ENCODE data around the gene CEP192.
"Not testable (repeated sequence)": the region's sequence is repeated elsewhere in the genome, so short reads cannot be mapped to it uniquely, and the experiment has no call there.

The CEP192 gene

GRCh38 chr18:12990123-12990475 lies 1.1 kb upstream of the CEP192 start:
- no peak for DNase-seq (ENCODE audit: low read depth)

DNA sequence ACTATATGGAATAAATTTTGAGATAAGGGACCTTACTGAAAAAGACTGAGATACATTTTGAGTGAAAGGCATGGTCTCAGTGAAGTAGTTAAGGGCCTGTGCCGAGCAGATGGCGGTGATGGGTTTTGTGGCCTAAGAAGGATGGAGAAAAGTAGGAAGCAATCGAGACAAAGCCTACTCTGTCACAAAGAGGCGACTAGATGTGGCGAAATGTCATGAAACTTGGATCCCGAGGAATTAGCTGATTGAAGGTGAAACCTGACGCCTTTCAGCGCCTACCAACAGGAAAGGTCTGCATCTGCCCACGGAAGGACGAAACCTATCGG lies 558 bp upstream of the CEP192 start:
- DNase-seq (ENCODE audit: low read depth), result no peak

DNA sequence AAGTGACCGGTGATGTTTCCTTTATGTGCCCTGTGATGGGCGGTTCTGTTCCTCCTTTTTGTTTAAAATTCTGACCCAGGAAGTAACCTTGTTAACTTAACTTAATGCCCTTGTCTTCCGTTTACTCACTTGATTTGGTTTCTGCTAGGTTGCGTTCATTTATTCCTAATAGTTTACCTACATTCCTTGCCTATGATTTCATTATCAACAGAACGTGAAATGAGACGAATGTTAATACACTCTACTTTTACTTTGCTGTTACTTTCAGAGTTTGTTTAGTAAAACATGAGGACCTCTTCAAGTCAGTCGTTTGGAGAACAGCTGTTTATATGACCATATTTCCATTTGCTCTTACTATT lies 638 bp downstream of the CEP192 start:
- DNase-seq (ENCODE audit: low read depth), result no peak

DNA sequence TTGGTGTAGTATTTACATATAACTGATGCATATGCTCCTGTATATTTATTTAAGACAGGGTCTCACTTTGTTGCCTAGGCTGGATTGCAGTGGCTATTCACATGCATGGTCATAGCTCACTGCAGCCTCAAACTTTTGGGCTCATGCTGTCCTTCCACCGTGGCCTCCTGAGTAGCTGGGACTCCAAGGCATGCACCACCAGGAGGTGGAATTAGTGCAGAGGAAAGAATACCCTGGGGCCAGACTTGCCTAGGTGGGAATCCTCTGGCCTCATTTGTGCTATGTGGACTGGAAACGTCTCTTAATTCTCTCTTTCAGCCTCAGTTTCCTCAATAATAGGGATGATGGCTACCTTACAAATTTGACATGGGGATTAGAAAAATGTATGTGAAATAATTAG lies 2.3 kb downstream of the CEP192 start:
- DNase-seq (ENCODE audit: low read depth), result no peak

- no peak for DNase-seq (ENCODE audit: low read depth)
These were observed 4.3 kb downstream of the CEP192 start for GRCh38 chr18:12995424-12995823.

DNA sequence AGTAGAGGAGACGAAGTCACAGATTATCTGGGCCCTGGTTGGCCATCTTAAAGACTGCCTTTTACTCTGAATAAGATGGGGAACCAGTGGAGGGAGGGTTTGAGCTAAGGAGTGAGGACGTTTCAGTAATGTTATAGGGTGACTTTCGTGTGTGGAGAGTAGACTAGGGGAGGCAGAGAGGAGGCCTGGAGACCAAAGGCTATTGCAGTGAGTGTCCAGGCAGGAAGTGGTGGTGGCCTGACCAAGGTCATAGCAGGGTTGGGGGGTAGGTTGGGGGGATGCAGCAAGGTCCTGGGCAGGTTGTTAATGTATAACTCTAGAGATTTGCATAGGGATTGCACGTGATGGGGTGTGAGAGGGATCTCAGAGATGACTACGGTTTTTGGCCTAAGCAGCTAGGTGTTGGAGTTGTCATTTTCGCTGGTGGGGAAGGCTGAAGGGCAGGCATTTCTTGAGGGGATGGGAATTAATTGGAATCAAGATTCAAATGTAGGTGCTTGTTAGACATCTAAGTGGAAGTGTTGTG lies 4.9 kb downstream of the CEP192 start:
- DNase-seq (ENCODE audit: low read depth), result no peak

GRCh38 chr18:12996661-12997292 lies 5.6 kb downstream of the CEP192 start:
- DNase-seq (ENCODE audit: low read depth), result no peak

DNA sequence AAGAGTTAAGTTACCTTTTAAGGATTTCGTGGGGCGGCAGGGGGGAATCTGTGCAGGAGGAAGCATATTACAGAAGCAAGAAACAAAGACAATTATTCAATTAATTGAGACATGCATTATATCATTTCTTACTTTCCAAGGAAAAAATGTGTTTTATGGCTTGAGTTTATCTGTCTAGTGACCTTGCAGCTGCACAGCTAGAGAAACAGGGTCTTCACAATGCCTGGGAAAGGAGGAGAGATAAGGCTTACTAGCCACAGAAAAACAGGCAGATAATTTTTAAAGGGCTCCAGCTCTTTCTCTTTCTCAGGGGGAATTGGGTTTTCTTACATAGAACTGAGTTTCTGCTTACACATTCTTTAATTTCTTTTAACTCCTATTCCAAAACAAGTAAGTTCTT lies 6.2 kb downstream of the CEP192 start:
- DNase-seq (ENCODE audit: low read depth), result not testable (repeated sequence)

- no peak for DNase-seq (ENCODE audit: low read depth)
These were observed 7.3 kb downstream of the CEP192 start for GRCh38 chr18:12998332-12999060.

GRCh38 chr18:13003466-13003896 lies 12.3 kb downstream of the CEP192 start:
- peak; percentile 69 for DNase-seq (ENCODE audit: low read depth)

DNA sequence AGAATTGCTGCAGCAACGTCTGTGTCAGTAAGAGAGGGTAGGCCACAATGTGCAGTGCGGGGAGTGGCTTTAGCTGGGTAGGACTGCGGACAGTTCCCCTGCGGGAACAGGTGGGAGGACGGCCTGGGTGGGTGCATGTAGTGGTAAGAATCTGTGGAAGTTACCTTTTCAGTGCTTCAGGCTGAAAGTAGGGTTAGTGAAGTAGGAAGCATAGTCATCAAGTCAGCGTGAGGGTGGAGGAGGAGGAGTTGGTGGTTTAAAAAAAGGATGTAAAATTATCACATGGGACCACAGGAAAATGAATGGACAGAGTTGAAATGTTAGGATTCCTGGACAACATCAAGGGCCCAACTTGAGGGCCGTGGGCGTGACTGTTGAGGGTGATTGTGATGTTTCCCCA lies 13.2 kb downstream of the CEP192 start:
- DNase-seq (ENCODE audit: low read depth), result no peak

DNA sequence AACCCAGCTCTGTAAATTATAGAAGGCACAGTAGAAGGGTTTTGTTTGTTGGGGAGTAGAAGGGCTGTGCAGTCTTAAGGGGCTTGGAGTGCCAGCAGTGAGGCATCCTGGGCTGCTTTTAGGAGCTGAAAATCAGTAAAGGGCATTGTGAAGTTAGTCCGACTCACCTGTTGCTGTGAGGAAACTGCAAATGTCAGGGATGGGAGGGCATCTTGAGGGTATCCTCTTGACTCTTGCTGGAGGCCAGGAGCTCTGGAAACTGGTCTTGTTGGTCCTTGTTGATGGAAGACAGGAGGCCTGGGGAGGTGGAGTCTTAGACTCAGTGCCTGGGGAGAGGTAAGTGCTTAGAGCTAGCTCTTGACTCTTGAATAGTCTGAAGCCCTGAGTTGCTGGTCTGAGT lies 14.1 kb downstream of the CEP192 start:
- no peak for DNase-seq (ENCODE audit: low read depth)

DNA sequence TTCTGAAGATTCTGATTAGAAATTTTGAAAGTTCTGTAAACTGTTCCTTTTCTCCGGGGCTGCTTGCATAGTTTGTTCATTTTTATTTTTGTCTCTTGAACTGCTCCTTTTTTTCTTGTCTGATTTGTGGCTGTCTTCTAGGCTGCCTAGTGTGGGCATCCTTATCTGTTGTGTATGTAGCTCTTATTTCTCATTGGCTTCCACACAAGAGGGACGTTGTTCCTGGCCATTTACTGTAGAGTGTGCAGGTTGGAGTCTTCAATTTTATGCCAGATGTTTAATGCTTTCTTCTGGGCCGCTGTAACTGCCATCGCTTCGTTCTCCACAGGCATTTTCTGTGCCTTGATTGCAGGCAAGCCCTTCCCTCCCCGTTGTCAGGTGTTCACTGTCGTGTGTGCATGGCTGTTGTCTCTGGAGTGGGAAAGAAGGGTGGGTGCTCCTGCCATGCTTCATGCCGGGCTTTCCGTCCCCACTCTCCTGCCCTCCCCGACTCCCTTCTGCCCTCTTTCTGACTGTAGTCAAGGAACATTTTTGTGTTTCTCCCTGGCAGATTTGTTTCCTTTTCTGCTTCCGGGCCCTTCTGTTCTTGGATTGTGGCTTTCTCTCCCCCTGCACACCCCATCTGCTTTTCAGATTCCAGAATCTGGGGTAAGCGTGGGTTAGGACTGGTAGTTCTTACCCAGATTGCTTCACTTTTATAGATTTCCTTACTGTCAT lies 15.5 kb downstream of the CEP192 start:
- DNase-seq (ENCODE audit: low read depth), result no peak

- DNase-seq (ENCODE audit: low read depth), result no peak
These were observed 16.0 kb downstream of the CEP192 start for GRCh38 chr18:13007248-13007560.

DNA sequence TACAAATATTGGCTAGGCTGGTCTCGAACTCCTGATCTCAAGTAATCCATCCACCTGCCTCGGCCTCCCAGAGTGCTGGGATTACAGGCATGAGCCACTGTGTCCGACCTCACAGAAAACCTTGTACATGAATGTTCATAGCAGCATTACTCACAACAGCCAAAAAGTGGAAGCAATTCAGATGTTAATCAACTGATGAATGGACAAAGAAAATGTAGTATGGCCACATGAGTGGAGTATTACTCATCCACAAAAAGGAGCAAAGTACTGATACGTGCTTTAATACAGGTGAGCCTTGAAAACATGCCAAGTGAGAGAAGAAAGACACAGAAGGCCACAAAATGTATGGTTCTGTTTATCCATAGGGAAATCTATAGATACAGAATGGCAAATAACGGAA lies 20.6 kb downstream of the CEP192 start:
- no peak for DNase-seq (ENCODE audit: low read depth)

- no peak for DNase-seq (ENCODE audit: low read depth)
These were observed 23.1 kb downstream of the CEP192 start for GRCh38 chr18:13014232-13014631.

DNA sequence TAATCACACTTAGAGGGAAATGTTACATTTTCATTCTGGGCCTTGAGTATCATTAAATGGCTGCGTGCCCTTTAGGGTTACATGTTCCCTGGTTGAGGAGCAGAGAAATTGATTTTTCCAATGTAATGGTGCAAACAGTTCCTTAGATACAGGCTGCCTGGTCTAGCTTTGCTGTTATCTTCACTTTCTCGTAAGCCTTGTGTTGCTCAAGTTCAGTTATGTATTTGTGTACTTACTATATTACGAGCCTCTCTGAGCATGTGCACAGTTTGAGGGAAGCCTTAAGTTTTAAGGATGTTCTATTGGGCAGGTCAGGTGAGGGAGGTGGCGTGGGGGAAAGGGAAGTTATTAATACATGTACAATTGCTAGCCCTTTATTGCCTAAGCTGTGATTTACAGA lies 23.7 kb downstream of the CEP192 start:
- DNase-seq (ENCODE audit: low read depth), result no peak

GRCh38 chr18:13017247-13017875 lies 26.2 kb downstream of the CEP192 start:
- no peak for DNase-seq (ENCODE audit: low read depth)

GRCh38 chr18:13018374-13018773 lies 27.2 kb downstream of the CEP192 start:
- no peak for DNase-seq (ENCODE audit: low read depth)

DNA sequence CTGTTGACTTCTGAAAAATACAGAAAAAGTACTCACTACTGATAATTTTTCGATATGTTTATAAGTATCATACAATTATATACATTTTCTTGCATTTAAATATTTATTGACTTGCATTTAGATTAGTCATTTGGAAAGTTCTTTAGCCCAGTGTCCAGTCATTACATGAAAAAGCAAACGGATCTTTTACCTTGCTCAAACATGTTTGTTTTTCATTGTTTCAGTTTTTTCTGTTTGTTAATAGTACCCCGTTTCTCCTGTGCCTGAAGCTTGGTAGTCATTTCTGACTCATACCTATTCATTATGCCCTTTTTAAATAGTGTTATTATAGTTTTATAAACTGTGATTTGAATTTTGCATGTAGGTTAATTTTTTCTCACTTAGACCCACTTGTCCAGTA lies 28.1 kb downstream of the CEP192 start:
- no peak for DNase-seq (ENCODE audit: low read depth)

- DNase-seq (ENCODE audit: low read depth), result no peak
These were observed 31.5 kb downstream of the CEP192 start for GRCh38 chr18:13022644-13023043.

DNA sequence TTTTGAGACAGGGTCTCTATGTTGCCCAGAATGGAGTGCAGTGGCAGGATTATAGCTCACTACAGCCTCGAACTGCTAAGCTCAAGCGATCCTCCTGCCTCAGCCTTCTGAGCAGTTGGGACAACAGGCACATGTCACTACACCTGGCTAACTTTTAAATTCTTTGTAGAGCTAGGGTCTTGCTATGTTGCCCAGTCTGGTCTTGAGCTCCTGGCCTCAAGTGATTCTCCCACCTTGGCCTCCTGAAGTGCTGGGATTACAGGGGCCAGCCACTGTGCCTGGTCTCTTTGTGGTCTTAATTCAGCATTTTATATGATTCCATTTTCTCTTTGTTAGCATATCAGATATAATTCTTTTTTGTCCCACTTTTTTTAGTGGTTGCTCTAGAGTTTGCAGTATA lies 34.1 kb downstream of the CEP192 start:
- no peak for DNase-seq (ENCODE audit: low read depth)

Data from fibroblast of the conjunctiva (primary cell).